Thyroid gland (tissue), 4 donors: ENCODE results near the gene PKHD1. TPM values are rescaled to one million over a fixed set of nuclear protein-coding genes. Genes with fewer than 3 reads are reported as not detected.

Experiments used
- DNase-seq, 2 donors: peaks; one replicate each; pipeline ENCODE4 v3.0.0-alpha.2; 2019
- H3K27ac ChIP-seq, 3 donors: fragments of 200-600 bp; sonication (generic); 1 replicate in 2 of 3; 2 replicates in 1 of 3; pipeline ENCODE4 v1.5.1; 2016 to 2019; ENCODE audit warnings: mild to moderate bottlenecking in 1 of 3, moderate library complexity in 1 of 3
- H3K27me3 ChIP-seq: fragments of 200-600 bp; sonication (generic); one replicate; pipeline ENCODE4 v1.5.1; 2019
- H3K36me3 ChIP-seq, 2 donors: fragments of 200-600 bp; sonication (generic); one replicate each; pipeline ENCODE4 v1.5.1; 2016 to 2019
- H3K4me1 ChIP-seq, 2 donors: fragments of 200-600 bp; sonication (generic); one replicate each; pipeline ENCODE4 v1.5.1; 2017 to 2019
- H3K4me3 ChIP-seq, 3 donors: fragments of 200-600 bp; sonication (generic); replicated peaks in 1 of 3; 1 replicate in 2 of 3; 2 replicates in 1 of 3; pipeline ENCODE4 v1.5.1; 2016; ENCODE audit warnings: mild to moderate bottlenecking in 1 of 3
- H3K9me3 ChIP-seq: fragments of 200-600 bp; sonication (generic); one replicate; pipeline ENCODE4 v1.5.1; 2017
- CTCF ChIP-seq, 6 experiments: fragments of 200-600 bp in 3 of 6; fragments of 450-650 bp in 3 of 6; sonication (generic) in 3 of 6; IDR thresholded peaks; one replicate each; pipeline ENCODE4 v1.5.1; 2016 to 2019; ENCODE audit warnings: antibody characterized with exemption in 6 of 6, mild to moderate bottlenecking in 2 of 6, inconsistent platforms in 1 of 6, moderate library complexity in 1 of 6
- POLR2A ChIP-seq, 2 donors: fragments of 450-650 bp; IDR thresholded peaks; one replicate each; pipeline ENCODE4 v1.6.1; 2017; ENCODE audit warnings: antibody characterized with exemption in 2 of 2, mild to moderate bottlenecking in 2 of 2, moderate library complexity in 1 of 2
- WGBS, 2 donors: methylation state at CpG; one replicate each; pipeline ENCODE4 v1.1.5; 2017; 5-methylcytosine and 5-hydroxymethylcytosine counted together
- intact Hi-C: fragments of 100-400 bp; cut with DNase I; formaldehyde crosslinking; loops from one replicate; pipeline ENCODE4 v1.15.1; 2023
- total RNA-seq, 4 donors: library from RNA; depleted of rRNA; stranded (reverse); fragments of >200 nt; gene quantifications; one replicate each; pipeline ENCODE4 v1.2.3, GENCODE V29; 2016

PKHD1 gene
- total RNA-seq, 4 donors from 2014 or later = under 0.01 to 0.11 (median 0.07) TPM

- 88% methylated on average over 1 of the region's 1 CpG for WGBS, 2 donors
These were observed 29.9 kb upstream of the PKHD1 start for GRCh38 chr6:52117352-52117751.

GRCh38 chr6:52116605-52116948 is 29.2 kb upstream of the PKHD1 start:
- DNase-seq = no peak
- H3K27me3 ChIP-seq = no peaks in the 10 kb centered on the region
- TF ChIP-seq POLR2A (IDR thresholded peaks at IDR 0.05) = no peak
- TF ChIP-seq CTCF (IDR thresholded peaks at IDR 0.05) = no peak
- H3K27ac ChIP-seq = no peak overlapping the region
- no peaks in the 10 kb centered on the region for H3K4me1 ChIP-seq
- intact Hi-C loops = no loop called here
- H3K36me3 ChIP-seq = no peaks in the 10 kb centered on the region
- no peaks in the 10 kb centered on the region for H3K9me3 ChIP-seq
- no peak overlapping the region for H3K4me3 ChIP-seq

More at GRCh38 chr6:52117352-52117751, 29.9 kb upstream of the PKHD1 start:
- TF ChIP-seq CTCF (IDR thresholded peaks at IDR 0.05) = no peak
- no peak for TF ChIP-seq POLR2A (IDR thresholded peaks at IDR 0.05)
- no peak for DNase-seq
- no peaks in the 10 kb centered on the region for H3K4me1 ChIP-seq
- H3K4me3 ChIP-seq = no peak overlapping the region
- H3K27ac ChIP-seq = no peak overlapping the region
- intact Hi-C loops = no loop called here
- no peaks in the 10 kb centered on the region for H3K36me3 ChIP-seq
- no peaks in the 10 kb centered on the region for H3K9me3 ChIP-seq
- no peaks in the 10 kb centered on the region for H3K27me3 ChIP-seq

GRCh38 chr6:52115891-52116604 is 28.6 kb upstream of the PKHD1 start:
- no peak for DNase-seq
- intact Hi-C loops = no loop called here
- H3K9me3 ChIP-seq = no peaks in the 10 kb centered on the region
- no peak overlapping the region for H3K27ac ChIP-seq
- H3K4me3 ChIP-seq = no peak overlapping the region
- whole genome bisulfite sequencing, 2 donors = 79 to 84% methylated on average over 3 of the region's 3 CpGs
- TF ChIP-seq CTCF (IDR thresholded peaks at IDR 0.05) (no peak), POLR2A (IDR thresholded peaks at IDR 0.05) (no peak)
- H3K36me3 ChIP-seq = no peaks in the 10 kb centered on the region
- H3K27me3 ChIP-seq = no peaks in the 10 kb centered on the region
- H3K4me1 ChIP-seq = no peaks in the 10 kb centered on the region

GRCh38 chr6:52115145-52115741 is 27.8 kb upstream of the PKHD1 start:
- Histone ChIP-seq H3K4me1 (no peaks in the 10 kb centered on the region), H3K4me3 (no peak overlapping the region), H3K27ac (no peak overlapping the region)

More at GRCh38 chr6:52115145-52115741, 27.8 kb upstream of the PKHD1 start:
- no peaks in the 10 kb centered on the region for H3K27me3 ChIP-seq
- no peaks in the 10 kb centered on the region for H3K36me3 ChIP-seq
- DNase-seq = no peak
- no peaks in the 10 kb centered on the region for H3K9me3 ChIP-seq
- TF ChIP-seq POLR2A (IDR thresholded peaks at IDR 0.05) = no peak
- TF ChIP-seq CTCF (IDR thresholded peaks at IDR 0.05) = no peak
- WGBS, 2 donors = 57 to 73% methylated on average over 3 of the region's 3 CpGs
- intact Hi-C loops = no loop called here
